ENCODE data around the gene GNAT2.

GNAT2 gene

GRCh38 chr1:109573785-109574184, 45.6 kb downstream of the GNAT2 start:
- H3K4me3 ChIP-seq (ENCODE audit: low read depth, low read length): no peak overlapping the region
- no peak for DNase-seq (ENCODE audit: low read depth)
- no peak for TF ChIP-seq CTCF (IDR thresholded peaks at IDR 0.05; ENCODE audit: insufficient read depth, low read depth, low read length, missing control alignments)

- H3K4me3 ChIP-seq (ENCODE audit: low read depth, low read length): no peak overlapping the region
- no peak for DNase-seq (ENCODE audit: low read depth)
These were observed 49.0 kb downstream of the GNAT2 start for GRCh38 chr1:109570414-109570813.

GRCh38 chr1:109569323-109569722, 50.1 kb downstream of the GNAT2 start:
- H3K4me3 ChIP-seq (ENCODE audit: low read depth, low read length): no peak overlapping the region
- no peak for TF ChIP-seq CTCF (IDR thresholded peaks at IDR 0.05; ENCODE audit: insufficient read depth, low read depth, low read length, missing control alignments)
- DNase-seq (ENCODE audit: low read depth): no peak

More at GRCh38 chr1:109570414-109570813, 49.0 kb downstream of the GNAT2 start:
- TF ChIP-seq CTCF (IDR thresholded peaks at IDR 0.05; ENCODE audit: insufficient read depth, low read depth, low read length, missing control alignments): no peak

GRCh38 chr1:109567877-109568672, 51.3 kb downstream of the GNAT2 start:
- DNase-seq (ENCODE audit: low read depth): no peak
- no peak overlapping the region for H3K4me3 ChIP-seq (ENCODE audit: low read depth, low read length)
- no peak for TF ChIP-seq CTCF (IDR thresholded peaks at IDR 0.05; ENCODE audit: insufficient read depth, low read depth, low read length, missing control alignments)

GRCh38 chr1:109566982-109567381, 52.4 kb downstream of the GNAT2 start:
- DNase-seq (ENCODE audit: low read depth): no peak
- no peak for TF ChIP-seq CTCF (IDR thresholded peaks at IDR 0.05; ENCODE audit: insufficient read depth, low read depth, low read length, missing control alignments)
- no peak overlapping the region for H3K4me3 ChIP-seq (ENCODE audit: low read depth, low read length)

- DNase-seq (ENCODE audit: low read depth): no peak
- no peak for TF ChIP-seq CTCF (IDR thresholded peaks at IDR 0.05; ENCODE audit: insufficient read depth, low read depth, low read length, missing control alignments)
- H3K4me3 ChIP-seq (ENCODE audit: low read depth, low read length): no peak overlapping the region
These were observed 54.2 kb downstream of the GNAT2 start for GRCh38 chr1:109565241-109565640.

All from GM12865 (cell line).